ENCODE data around the gene CCM2L.

GRCh38 chr20:32079655-32080109 is 69.4 kb downstream of the CCM2L start:
- TF ChIP-seq CTCF (IDR thresholded peaks at IDR 0.05) (no peak), EZH2 (IDR thresholded peaks at IDR 0.05) (no peak)
